Measurements from ENCODE around the gene CLASRP.

GRCh38 chr19:45104658-45105349 is 66.0 kb downstream of the CLASRP start:
- TF ChIP-seq JUN (IDR thresholded peaks at IDR 0.05) (no peak), POLR2A (IDR thresholded peaks at IDR 0.05; ENCODE audit: low read length) (no peak), CHD4 (IDR thresholded peaks at IDR 0.05; ENCODE audit: borderline replicate concordance) (no peak), CTCF (IDR thresholded peaks at IDR 0.05) (no peak), EP300 (IDR thresholded peaks at IDR 0.05) (no peak), CBX8 (IDR thresholded peaks at IDR 0.05) (no peak), NFE2L2 (conservative IDR thresholded peaks at IDR 0.05; ENCODE audit: low read length) (no peak), CHD2 (IDR thresholded peaks at IDR 0.05; ENCODE audit: low read length, partially characterized antibody) (no peak)

Measured in A549 (cell line).